ENCODE results near the gene STUB1. TPM values are rescaled to one million over a fixed set of nuclear protein-coding genes. Genes with fewer than 3 reads are reported as not detected.

STUB1 gene
- total and polyA plus RNA-seq, 2 of the 8 experiments (the other 6 are each of a cell fraction or from before 2014, with no cell fraction given) = 89.9 to 103 TPM

- no peak for TF ChIP-seq SRF (IDR thresholded peaks at IDR 0.05; ENCODE audit: low read depth, low read length)
- no peak for TF ChIP-seq EP300 (IDR thresholded peaks at IDR 0.05; ENCODE audit: borderline replicate concordance in 1 of 2, low read depth in 2 of 2, low read length in 2 of 2)
These were observed 20.6 kb upstream of the STUB1 start (continued) for GRCh38 chr16:659618-660017.
